Measurements from ENCODE around the gene DLGAP1.

DNA sequence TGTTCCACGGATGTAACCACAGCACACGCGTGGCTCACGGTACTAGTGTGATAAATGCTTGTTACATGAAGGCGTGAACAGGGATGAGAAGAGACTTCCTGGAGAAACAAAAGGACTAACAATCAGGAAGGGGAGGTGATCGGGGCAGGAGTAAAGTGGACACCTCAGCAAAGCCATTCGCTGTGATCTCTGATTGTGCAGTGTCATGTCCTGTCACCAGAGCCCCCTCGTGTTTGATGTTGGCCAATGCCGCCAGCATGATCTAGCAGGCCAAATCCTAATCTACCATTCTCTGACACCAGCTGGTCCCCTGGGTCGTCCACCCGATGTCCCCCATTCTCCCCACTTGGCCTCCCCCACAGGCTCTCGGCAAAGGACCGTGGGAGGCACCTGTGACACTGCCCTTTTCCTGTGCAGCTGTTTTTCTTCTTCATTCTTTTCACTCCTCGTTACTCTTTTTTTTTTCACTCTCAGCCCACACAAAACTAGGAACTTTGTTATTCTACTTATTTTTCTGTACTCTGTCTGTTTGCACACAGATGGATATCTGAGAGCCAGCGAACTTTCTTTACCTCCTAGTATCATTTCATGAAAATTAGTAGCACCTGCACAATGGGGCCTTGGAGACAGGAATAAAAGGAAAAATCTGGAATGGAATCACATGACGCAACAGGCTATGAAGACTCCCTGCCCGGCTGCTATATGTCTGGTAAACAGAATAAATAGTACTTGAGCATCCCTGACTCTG is 858.3 kb downstream of the DLGAP1 start:
- TF ChIP-seq, protein P1, sequence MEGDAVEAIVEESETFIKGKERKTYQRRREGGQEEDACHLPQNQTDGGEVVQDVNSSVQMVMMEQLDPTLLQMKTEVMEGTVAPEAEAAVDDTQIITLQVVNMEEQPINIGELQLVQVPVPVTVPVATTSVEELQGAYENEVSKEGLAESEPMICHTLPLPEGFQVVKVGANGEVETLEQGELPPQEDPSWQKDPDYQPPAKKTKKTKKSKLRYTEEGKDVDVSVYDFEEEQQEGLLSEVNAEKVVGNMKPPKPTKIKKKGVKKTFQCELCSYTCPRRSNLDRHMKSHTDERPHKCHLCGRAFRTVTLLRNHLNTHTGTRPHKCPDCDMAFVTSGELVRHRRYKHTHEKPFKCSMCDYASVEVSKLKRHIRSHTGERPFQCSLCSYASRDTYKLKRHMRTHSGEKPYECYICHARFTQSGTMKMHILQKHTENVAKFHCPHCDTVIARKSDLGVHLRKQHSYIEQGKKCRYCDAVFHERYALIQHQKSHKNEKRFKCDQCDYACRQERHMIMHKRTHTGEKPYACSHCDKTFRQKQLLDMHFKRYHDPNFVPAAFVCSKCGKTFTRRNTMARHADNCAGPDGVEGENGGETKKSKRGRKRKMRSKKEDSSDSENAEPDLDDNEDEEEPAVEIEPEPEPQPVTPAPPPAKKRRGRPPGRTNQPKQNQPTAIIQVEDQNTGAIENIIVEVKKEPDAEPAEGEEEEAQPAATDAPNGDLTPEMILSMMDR (IDR thresholded peaks at IDR 0.05): peak in 1 of 3 experiments; percentile 4
- no peak for TF ChIP-seq POLR2A (IDR thresholded peaks at IDR 0.05)

All from testis (tissue), 2 donors.